H1 (cell line): ENCODE measurements around the gene BUD23. TPM values are rescaled to one million over a fixed set of nuclear protein-coding genes. Genes with fewer than 3 reads are reported as not detected.

Source experiments
- FOSL1 ChIP-seq: IDR thresholded peaks from 2 replicates; pipeline ENCODE4 v1.6.1; 2011; ENCODE audit warnings: mild to moderate bottlenecking, low read depth, low read length, moderate library complexity; ENCODE audit not compliant: insufficient read depth
- KDM1A ChIP-seq: fragments of 200-600, 300-600 bp; sonication (generic); IDR thresholded peaks from 2 replicates; pipeline ENCODE4 v1.7.1; 2016; ENCODE audit warnings: mild to moderate bottlenecking, low read length, borderline replicate concordance
- POU5F1 ChIP-seq: IDR thresholded peaks from 2 replicates; pipeline ENCODE4 v1.6.1; 2011; ENCODE audit warnings: low read depth, mild to moderate bottlenecking, low read length, moderate library complexity
- SP1 ChIP-seq: IDR thresholded peaks from 2 replicates; pipeline ENCODE4 v1.6.1; 2011; ENCODE audit warnings: low read depth, low read length
- SP2 ChIP-seq: IDR thresholded peaks from 2 replicates; pipeline ENCODE4 v1.6.1; 2012; ENCODE audit warnings: mild to moderate bottlenecking, low read length, inconsistent platforms
- SUZ12 ChIP-seq: fragments of 200-600 bp; sonication (generic); IDR thresholded peaks from 2 replicates; pipeline ENCODE4 v1.6.1; 2012; ENCODE audit warnings: mild to moderate bottlenecking, inconsistent platforms, low read length, moderate library complexity, mixed read lengths
- polyA plus RNA-seq, 7 experiments: library from polyadenylated mRNA; depleted of rRNA in 3 of 7; stranded (reverse) in 5 of 7; unstranded in 2 of 7; fragments of >200 nt in 5 of 7; fragments of 200-250 nt in 2 of 7; gene quantifications; 1 replicate in 5 of 7; 2 replicates in 1 of 7; 4 replicates in 1 of 7; pipeline versions ENCODE4 v1.2.1 to v1.2.3, GENCODE V29; 2011 to 2013; ENCODE audit warnings: missing spikeins in 2 of 7, mixed read lengths in 2 of 7
- total RNA-seq: library from RNA; stranded (reverse); fragmentation: NEBNext Ultra II Directional; extraction: Animal tissue kit (Norgen Biotek cat#: 25700); gene quantifications from 2 replicates; pipeline ENCODE4 v1.2.1, GENCODE V29; 2021

The BUD23 gene
- total and polyA plus RNA-seq, 2 of the 8 experiments (the other 6 are each of a cell fraction or from before 2014, with no cell fraction given): 72.3 to 78.4 TPM

DNA sequence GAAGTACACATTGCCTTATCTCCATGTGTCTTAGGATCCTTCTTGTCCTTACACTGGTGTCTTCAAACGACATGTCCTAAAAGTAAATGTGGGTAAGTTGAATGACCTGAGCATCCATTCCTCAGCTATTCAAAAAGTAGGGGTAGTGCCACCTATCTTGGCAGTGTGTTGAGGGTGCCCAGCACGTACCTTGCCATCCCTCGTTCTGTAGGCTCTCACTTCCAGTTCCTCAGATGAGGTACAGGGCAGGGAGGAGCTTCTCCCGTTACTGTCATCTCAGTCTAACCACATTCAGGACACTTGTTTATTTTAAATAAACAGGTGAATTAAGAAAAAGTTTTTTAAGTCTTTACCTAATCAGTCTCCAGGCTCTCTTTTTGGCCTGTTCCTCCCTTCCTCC is 13.0 kb downstream of the BUD23 start (continued):
- TF ChIP-seq KDM1A (no peak), SP1 (no peak), POU5F1 (no peak), SUZ12 (no peak), SP2 (no peak), FOSL1 (no peak)
